NCI-H460 (cell line): ENCODE measurements around the gene MYLIP. TPM values are rescaled to one million over a fixed set of nuclear protein-coding genes. Genes with fewer than 3 reads are reported as not detected.
"Not testable (repeated sequence)": the region's sequence is repeated elsewhere in the genome, so short reads cannot be mapped to it uniquely, and the experiment has no call there.

Experiments used
- DNase-seq: peaks from one replicate; pipeline ENCODE4 v3.0.0-alpha.2; 2016; ENCODE audit warnings: low read depth; ENCODE audit errors: extremely low read depth
- total RNA-seq: library from RNA; depleted of rRNA; stranded (reverse); fragments of >200 nt; shearing (Covaris generic); gene quantifications from 2 replicates; pipeline ENCODE4 v1.2.3, GENCODE V29; 2014

MYLIP gene
- total RNA-seq, 1 experiment from 2014 or later = 9.5 TPM

- DNase-seq = no peak
Observed at GRCh38 chr6:16168858-16169257, 40.0 kb downstream of the MYLIP start.

GRCh38 chr6:16171400-16171799 lies 42.5 kb downstream of the MYLIP start:
- DNase-seq = no peak

- no peak for DNase-seq
Observed at GRCh38 chr6:16173167-16173940, 44.5 kb downstream of the MYLIP start.

GRCh38 chr6:16174416-16175078 lies 45.7 kb downstream of the MYLIP start:
- no peak for DNase-seq

GRCh38 chr6:16176600-16176999 lies 47.7 kb downstream of the MYLIP start:
- DNase-seq = not testable (repeated sequence)

- DNase-seq = no peak
Observed at GRCh38 chr6:16177881-16178280, 49.0 kb downstream of the MYLIP start.

- DNase-seq = no peak
Observed at GRCh38 chr6:16178351-16178750, 49.5 kb downstream of the MYLIP start.

GRCh38 chr6:16179063-16179462 lies 50.2 kb downstream of the MYLIP start:
- no peak for DNase-seq

- no peak for DNase-seq
Observed at GRCh38 chr6:16179970-16180431, 51.1 kb downstream of the MYLIP start.

- DNase-seq = no peak
Observed at GRCh38 chr6:16180696-16181438, 52.0 kb downstream of the MYLIP start.

- no peak for DNase-seq
Observed at GRCh38 chr6:16181439-16182297, 52.8 kb downstream of the MYLIP start.

- DNase-seq = peak; percentile 30
Observed at GRCh38 chr6:16183187-16183664, 54.3 kb downstream of the MYLIP start.

- peak; percentile 35 for DNase-seq
Observed at GRCh38 chr6:16184129-16184528, 55.2 kb downstream of the MYLIP start.

- no peak for DNase-seq
Observed at GRCh38 chr6:16184551-16184950, 55.7 kb downstream of the MYLIP start.

GRCh38 chr6:16187176-16187575 lies 58.3 kb downstream of the MYLIP start:
- DNase-seq = no peak

GRCh38 chr6:16190214-16190613 lies 61.3 kb downstream of the MYLIP start:
- DNase-seq = no peak

- DNase-seq = no peak
Observed at GRCh38 chr6:16196260-16196983, 67.5 kb downstream of the MYLIP start.

- DNase-seq = no peak
Observed at GRCh38 chr6:16196984-16197546, 68.2 kb downstream of the MYLIP start.
